Suprapubic skin (tissue), 4 donors: ENCODE results near the gene CCDC85C.

Experiments used
- EP300 ChIP-seq: sonication (generic); formaldehyde crosslinking; IDR thresholded peaks from one replicate; pipeline ENCODE4 v1.6.1; 2017; ENCODE audit warnings: antibody characterized with exemption
- POLR2A ChIP-seq, 2 donors: fragments of 450-650 bp; IDR thresholded peaks; one replicate each; pipeline ENCODE4 v1.6.1; 2017; ENCODE audit warnings: antibody characterized with exemption in 2 of 2, mild to moderate bottlenecking in 2 of 2, moderate library complexity in 2 of 2
- POLR2AphosphoS5 ChIP-seq, 3 donors: sonication (generic); formaldehyde crosslinking; IDR thresholded peaks; one replicate each; pipeline ENCODE4 v1.6.1; 2017; ENCODE audit warnings: antibody characterized with exemption in 3 of 3
- TF ChIP-seq, protein P1 (sequence below), 2 donors: fragments of 200-600 bp in 1 of 2; fragments of 450-650 bp in 1 of 2; sonication (generic) in 1 of 2; IDR thresholded peaks; one replicate each; pipeline ENCODE4 v1.5.1; 2016 to 2019; ENCODE audit warnings: antibody characterized with exemption in 2 of 2, mild to moderate bottlenecking in 1 of 2, moderate library complexity in 1 of 2

DNA sequence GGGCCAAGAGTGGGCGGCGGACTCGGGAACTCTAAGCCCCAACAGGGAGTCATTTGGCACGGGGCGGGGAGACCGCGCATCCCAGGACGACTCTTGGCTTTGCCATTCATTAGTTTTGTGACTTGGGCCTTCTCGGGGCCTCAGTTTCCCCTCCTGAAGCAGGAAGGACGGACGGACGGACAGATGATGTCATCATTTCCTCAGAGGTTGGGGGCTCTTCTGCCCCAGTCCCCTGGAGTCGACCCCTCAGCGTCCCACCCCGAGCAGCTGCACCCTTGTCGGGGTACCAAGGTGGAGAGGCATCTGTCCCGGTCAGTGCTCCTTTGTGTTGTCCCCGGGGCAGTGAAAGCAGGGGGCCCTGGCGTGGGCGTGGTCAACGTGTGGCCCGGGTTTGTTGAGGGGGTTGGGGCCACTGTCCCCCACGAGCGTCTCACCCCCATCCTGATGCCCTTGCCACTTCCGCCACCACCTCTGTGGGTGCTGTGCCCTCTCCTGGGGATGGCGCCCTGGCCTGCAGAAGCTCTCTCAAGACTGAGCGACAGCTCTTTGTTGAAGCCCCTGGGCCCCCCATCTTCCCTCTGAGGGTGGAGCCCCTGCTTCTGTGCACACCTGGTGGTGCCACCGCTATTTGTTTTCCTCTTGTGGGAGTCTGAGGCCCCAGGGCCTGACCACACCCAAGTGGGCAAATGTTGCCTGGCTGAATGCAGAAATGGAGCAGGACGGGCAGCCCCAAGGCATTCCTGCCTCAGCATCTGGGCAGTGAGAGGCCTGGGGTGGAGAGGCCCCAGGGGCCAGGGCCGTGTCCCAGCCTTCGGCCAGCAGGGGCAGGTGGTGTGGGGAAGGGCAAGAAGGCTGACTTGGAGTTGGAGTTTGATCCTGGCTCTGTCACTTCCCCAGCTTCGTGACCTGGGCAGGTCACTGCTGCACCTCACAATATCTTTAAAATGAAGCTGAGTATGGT, 41.8 kb upstream of the CCDC85C start:
- TF ChIP-seq, protein P1, sequence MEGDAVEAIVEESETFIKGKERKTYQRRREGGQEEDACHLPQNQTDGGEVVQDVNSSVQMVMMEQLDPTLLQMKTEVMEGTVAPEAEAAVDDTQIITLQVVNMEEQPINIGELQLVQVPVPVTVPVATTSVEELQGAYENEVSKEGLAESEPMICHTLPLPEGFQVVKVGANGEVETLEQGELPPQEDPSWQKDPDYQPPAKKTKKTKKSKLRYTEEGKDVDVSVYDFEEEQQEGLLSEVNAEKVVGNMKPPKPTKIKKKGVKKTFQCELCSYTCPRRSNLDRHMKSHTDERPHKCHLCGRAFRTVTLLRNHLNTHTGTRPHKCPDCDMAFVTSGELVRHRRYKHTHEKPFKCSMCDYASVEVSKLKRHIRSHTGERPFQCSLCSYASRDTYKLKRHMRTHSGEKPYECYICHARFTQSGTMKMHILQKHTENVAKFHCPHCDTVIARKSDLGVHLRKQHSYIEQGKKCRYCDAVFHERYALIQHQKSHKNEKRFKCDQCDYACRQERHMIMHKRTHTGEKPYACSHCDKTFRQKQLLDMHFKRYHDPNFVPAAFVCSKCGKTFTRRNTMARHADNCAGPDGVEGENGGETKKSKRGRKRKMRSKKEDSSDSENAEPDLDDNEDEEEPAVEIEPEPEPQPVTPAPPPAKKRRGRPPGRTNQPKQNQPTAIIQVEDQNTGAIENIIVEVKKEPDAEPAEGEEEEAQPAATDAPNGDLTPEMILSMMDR (IDR thresholded peaks at IDR 0.05) = no peak
- no peak for TF ChIP-seq POLR2A (IDR thresholded peaks at IDR 0.05)
- TF ChIP-seq EP300 = no peak
- TF ChIP-seq POLR2AphosphoS5 (IDR thresholded peaks at IDR 0.05) = no peak
